Stimulated activated naive CD8-positive, alpha-beta T cell treated with anti-CD3 and anti-CD28 coated beads, Interleukin-15, amount 100 ng/mL, for 72 hours (primary cell): ENCODE measurements around the gene C2orf78.
A peak's percentile ranks its signal among the peaks of the same experiment; 100 is the strongest.
"Not testable (repeated sequence)": the region's sequence is repeated elsewhere in the genome, so short reads cannot be mapped to it uniquely, and the experiment has no call there.

Experiments
- ATAC-seq: fragments of 150-1000 bp; cut with Tn5 transposase; 2 replicates; pipeline ENCODE4 v1.10.0; 2021; ENCODE audit warnings: mild to moderate bottlenecking, moderate library complexity
- DNase-seq, 2 donors: peaks; one replicate each; pipeline ENCODE4 v3.0.0; 2021 to 2022
- H3K27ac Mint-ChIP-seq, 2 donors: one replicate each; pipeline ENCODE4 v1.8.0; 2022; ENCODE audit warnings: mild to moderate bottlenecking in 2 of 2, mixed read lengths in 2 of 2, moderate library complexity in 2 of 2
- H3K27me3 Mint-ChIP-seq: one replicate; pipeline ENCODE4 v1.8.0; 2022; ENCODE audit warnings: mixed read lengths
- H3K4me1 Mint-ChIP-seq: one replicate; pipeline ENCODE4 v1.8.0; 2022; ENCODE audit warnings: mild to moderate bottlenecking, mixed read lengths
- H3K4me3 Mint-ChIP-seq, 2 donors: one replicate each; pipeline ENCODE4 v1.8.0; 2022; ENCODE audit warnings: mild to moderate bottlenecking in 2 of 2, mixed read lengths in 2 of 2, moderate library complexity in 1 of 2
- H3K9me3 Mint-ChIP-seq, 2 donors: one replicate each; pipeline ENCODE4 v1.8.0; 2022; ENCODE audit warnings: mixed read lengths in 2 of 2

C2orf78 gene

DNA sequence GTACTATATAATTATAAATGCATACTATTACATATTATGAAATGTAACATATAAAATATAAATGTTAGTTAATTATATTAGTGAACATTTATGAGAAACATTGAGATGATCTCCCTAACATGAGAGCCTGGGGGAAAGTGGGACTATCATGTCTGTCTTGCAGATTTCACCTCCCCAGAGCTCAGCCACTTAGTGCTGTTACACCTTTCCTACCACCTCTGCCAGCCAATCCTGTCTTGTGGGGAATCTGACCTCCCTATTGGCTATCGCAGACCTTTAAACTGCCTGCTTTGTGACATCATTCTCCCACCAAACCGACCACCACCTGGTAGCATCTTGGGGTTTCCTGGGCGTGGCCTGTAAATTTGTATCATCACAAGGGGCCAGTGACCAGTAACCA lies at the start of gene C2orf78:
Gene C2orf78 (plus strand): TSS at position 301 of the 400 bp plus-strand sequence. CDS start 127 bp downstream, outside the sequence.
- H3K27me3 Mint-ChIP-seq, H3K4me1 Mint-ChIP-seq, H3K9me3 Mint-ChIP-seq, DNase-seq, ATAC-seq, H3K4me3 Mint-ChIP-seq, H3K27ac Mint-ChIP-seq: not testable (repeated sequence)

DNA sequence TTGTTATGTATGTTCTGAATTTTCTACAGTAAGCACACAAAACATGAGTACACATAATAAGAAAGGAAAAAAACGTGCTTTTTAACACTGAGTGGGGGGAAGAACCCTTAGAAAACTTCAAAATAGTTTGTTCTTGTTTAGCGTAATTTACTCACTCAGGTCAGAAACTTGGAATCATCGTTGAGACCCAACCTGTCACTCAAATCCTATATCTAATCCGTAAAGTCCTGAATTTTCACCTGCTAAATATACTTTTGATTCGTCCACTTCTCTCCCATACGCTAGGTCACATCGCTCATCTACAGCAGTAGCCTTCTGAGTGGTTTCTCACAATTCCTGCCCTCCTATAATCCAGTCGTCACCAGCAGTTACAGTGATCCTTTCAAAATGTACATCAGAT lies 47.6 kb upstream of the C2orf78 start:
- peak overlapping the region; percentile 89 to 92 for H3K27ac Mint-ChIP-seq
- H3K4me1 Mint-ChIP-seq, result peaks cover 18% of the 10 kb centered on the region
- H3K9me3 Mint-ChIP-seq, result peaks cover 5 to 9% of the 10 kb centered on the region in 2 donors
- H3K4me3 Mint-ChIP-seq, result peak overlapping the region; percentile 92
- no peaks in the 10 kb centered on the region for H3K27me3 Mint-ChIP-seq
- ATAC-seq (no peak), DNase-seq (no peak)

GRCh38 chr2:73736855-73737779 lies 46.9 kb upstream of the C2orf78 start, which contains the start of gene TPRKB:
Gene TPRKB, minus strand, starts transcription at chr2:73737345. Its CDS starts 2,776 bp downstream, at chr2:73734569.
- ATAC-seq, result peak; percentile 99
- H3K9me3 Mint-ChIP-seq, result peaks cover 9% of the 10 kb centered on the region in 2 donors
- H3K4me3 Mint-ChIP-seq, result peak within 1 kb of the TSS; percentile 92

GRCh38 chr2:73739101-73739500 lies 44.9 kb upstream of the C2orf78 start:
- DNase-seq (no peak), ATAC-seq (no peak)
- H3K4me3 Mint-ChIP-seq, result no peak overlapping the region
- no peak overlapping the region for H3K27ac Mint-ChIP-seq
- H3K27me3 Mint-ChIP-seq, result no peaks in the 10 kb centered on the region
- H3K4me1 Mint-ChIP-seq, result peaks cover 18% of the 10 kb centered on the region
- peaks cover 9% of the 10 kb centered on the region in 2 donors for H3K9me3 Mint-ChIP-seq

More at GRCh38 chr2:73736855-73737779, 46.9 kb upstream of the C2orf78 start, which contains the start of gene TPRKB:
- Mint-ChIP-seq H3K27me3 (no peaks in the 10 kb centered on the region), H3K4me1 (peaks cover 18% of the 10 kb centered on the region), H3K27ac (peak within 1 kb of the TSS; percentile 91 to 92)
- peak; percentile 95 to 98 for DNase-seq

DNA sequence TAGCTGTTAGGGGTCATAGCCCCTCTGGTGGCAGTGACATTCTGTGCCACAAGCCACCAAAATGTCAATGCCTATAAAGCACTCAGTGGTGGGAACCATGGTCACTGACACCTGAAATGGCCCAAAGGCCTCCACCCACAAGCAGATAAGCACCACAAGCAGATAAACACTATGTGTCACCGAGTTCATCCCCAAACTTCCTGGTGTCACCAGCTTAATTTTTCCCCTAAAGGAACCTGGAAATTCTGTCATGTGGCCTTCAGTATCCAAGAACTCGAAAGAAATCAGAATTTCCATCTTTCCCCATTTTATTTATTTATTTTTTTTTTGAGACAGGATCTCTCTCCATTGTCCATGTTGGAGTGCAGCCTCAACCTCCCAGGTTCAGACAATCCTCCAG lies 43.2 kb upstream of the C2orf78 start:
- Mint-ChIP-seq H3K9me3 (peaks cover 9% of the 10 kb centered on the region in 2 donors), H3K4me1 (peaks cover 18% of the 10 kb centered on the region), H3K27me3 (no peaks in the 10 kb centered on the region), H3K27ac (no peak overlapping the region), H3K4me3 (no peak overlapping the region)
- DNase-seq, result no peak
- no peak for ATAC-seq

- Mint-ChIP-seq H3K4me1 (no peaks in the 10 kb centered on the region), H3K9me3 (peaks cover 0 to 5% of the 10 kb centered on the region in 2 donors), H3K27ac (no peak overlapping the region), H3K27me3 (no peaks in the 10 kb centered on the region), H3K4me3 (no peak overlapping the region)
- DNase-seq (no peak), ATAC-seq (no peak)
Measured at GRCh38 chr2:73746015-73746876, 37.7 kb upstream of the C2orf78 start.

- H3K4me1 Mint-ChIP-seq, result no peaks in the 10 kb centered on the region
- ATAC-seq (no peak), DNase-seq (no peak)
- no peaks in the 10 kb centered on the region for H3K9me3 Mint-ChIP-seq
- H3K27ac Mint-ChIP-seq, result peak overlapping the region in 1 of 2 donors; percentile 27
- H3K4me3 Mint-ChIP-seq, result no peak overlapping the region
- no peaks in the 10 kb centered on the region for H3K27me3 Mint-ChIP-seq
Measured at GRCh38 chr2:73746877-73747208, 37.1 kb upstream of the C2orf78 start.

DNA sequence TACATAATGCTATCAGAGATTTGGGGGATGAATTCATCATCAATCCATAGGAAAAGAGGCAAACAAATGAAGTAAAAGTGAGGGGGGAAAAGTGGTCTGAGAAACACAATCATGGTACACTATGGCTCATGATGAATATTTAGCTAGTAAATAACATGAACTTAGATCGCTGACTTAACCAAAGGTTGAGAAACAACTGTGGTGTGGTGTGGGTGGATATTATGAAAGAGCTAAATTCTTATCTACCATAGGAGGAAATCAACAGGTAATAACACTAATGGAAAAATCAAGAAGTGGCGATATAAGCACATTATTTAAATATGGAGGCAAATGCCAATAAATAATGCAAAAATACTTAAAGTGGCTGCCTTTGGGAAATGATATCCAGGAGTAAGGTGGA lies 34.7 kb upstream of the C2orf78 start:
- Mint-ChIP-seq H3K27me3 (no peaks in the 10 kb centered on the region), H3K9me3 (no peaks in the 10 kb centered on the region), H3K27ac (no peak overlapping the region), H3K4me3 (no peak overlapping the region), H3K4me1 (peaks cover under 1% of the 10 kb centered on the region)
- ATAC-seq, result no peak
- no peak for DNase-seq

- H3K9me3 Mint-ChIP-seq, ATAC-seq, DNase-seq, H3K27me3 Mint-ChIP-seq, H3K4me3 Mint-ChIP-seq, H3K4me1 Mint-ChIP-seq: not testable (repeated sequence)
- peak overlapping the region in 1 of 2 donors; percentile 31 for H3K27ac Mint-ChIP-seq
Measured at GRCh38 chr2:73754332-73754731, 29.7 kb upstream of the C2orf78 start.

- no peak for ATAC-seq
- Mint-ChIP-seq H3K27ac (no peak overlapping the region), H3K4me1 (peaks cover 5% of the 10 kb centered on the region), H3K27me3 (no peaks in the 10 kb centered on the region), H3K4me3 (no peak overlapping the region), H3K9me3 (no peaks in the 10 kb centered on the region)
- DNase-seq, result no peak
Measured at GRCh38 chr2:73759285-73759764, 24.7 kb upstream of the C2orf78 start.

DNA sequence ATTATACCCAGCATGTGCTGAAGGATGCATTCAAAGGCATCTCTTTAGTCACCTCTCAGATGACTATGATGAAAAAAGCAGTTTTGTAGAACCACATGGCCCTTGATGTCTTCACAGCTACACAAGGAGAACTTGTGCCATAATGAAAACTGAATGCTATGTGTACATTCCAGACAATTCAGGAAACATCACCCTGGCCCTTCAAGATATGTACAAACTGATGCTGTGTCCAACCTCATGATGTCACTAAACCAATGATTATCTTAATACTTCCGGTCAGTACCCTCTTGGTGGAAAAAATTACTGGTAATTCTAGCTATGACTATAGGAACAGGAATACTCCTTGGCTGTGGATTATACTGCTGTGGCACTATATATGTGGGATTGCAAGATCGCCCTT lies 24.1 kb upstream of the C2orf78 start:
- ATAC-seq (no peak), DNase-seq (no peak)
- Mint-ChIP-seq H3K27ac (no peak overlapping the region), H3K4me3 (no peak overlapping the region), H3K4me1 (no peaks in the 10 kb centered on the region), H3K27me3 (no peaks in the 10 kb centered on the region), H3K9me3 (no peaks in the 10 kb centered on the region)

GRCh38 chr2:73762571-73762970 lies 21.4 kb upstream of the C2orf78 start:
- Mint-ChIP-seq H3K27me3 (no peaks in the 10 kb centered on the region), H3K4me1 (no peaks in the 10 kb centered on the region), H3K27ac (no peak overlapping the region), H3K4me3 (no peak overlapping the region), H3K9me3 (no peaks in the 10 kb centered on the region)
- no peak for ATAC-seq
- no peak for DNase-seq

GRCh38 chr2:73764945-73765344 lies 19.0 kb upstream of the C2orf78 start:
- peaks cover 8% of the 10 kb centered on the region for H3K4me1 Mint-ChIP-seq
- H3K9me3 Mint-ChIP-seq, result no peaks in the 10 kb centered on the region
- no peak overlapping the region for H3K4me3 Mint-ChIP-seq
- H3K27ac Mint-ChIP-seq, result no peak overlapping the region
- DNase-seq (no peak), ATAC-seq (no peak)
- no peaks in the 10 kb centered on the region for H3K27me3 Mint-ChIP-seq

DNA sequence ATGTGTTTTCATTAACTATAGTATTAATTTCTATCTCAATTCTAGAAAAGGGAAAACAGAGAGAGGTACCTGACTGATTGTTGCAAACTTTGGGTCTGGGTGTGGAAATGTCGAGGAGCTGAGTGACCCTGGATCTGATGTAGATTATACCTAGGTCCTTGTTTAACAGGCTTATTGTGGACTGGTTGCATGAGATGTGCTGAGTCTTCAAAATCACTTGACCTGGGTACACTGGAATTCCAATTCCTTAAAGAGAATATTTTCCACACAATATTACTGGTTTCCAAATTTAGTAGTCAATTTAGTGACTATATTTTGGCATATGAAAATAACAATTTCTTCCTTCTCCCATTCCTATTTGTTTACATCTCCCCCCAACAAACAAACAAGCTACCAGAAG lies 17.6 kb upstream of the C2orf78 start:
- no peaks in the 10 kb centered on the region for H3K9me3 Mint-ChIP-seq
- H3K4me3 Mint-ChIP-seq, result no peak overlapping the region
- no peak for DNase-seq
- H3K27me3 Mint-ChIP-seq, result no peaks in the 10 kb centered on the region
- peak overlapping the region in 1 of 2 donors; percentile 41 for H3K27ac Mint-ChIP-seq
- ATAC-seq, result no peak
- peaks cover 14% of the 10 kb centered on the region for H3K4me1 Mint-ChIP-seq

- Mint-ChIP-seq H3K27ac (peak overlapping the region in 1 of 2 donors; percentile 41), H3K4me3 (no peak overlapping the region), H3K27me3 (no peaks in the 10 kb centered on the region), H3K4me1 (peaks cover 14% of the 10 kb centered on the region), H3K9me3 (no peaks in the 10 kb centered on the region)
- no peak for ATAC-seq
- DNase-seq, result no peak
Measured at GRCh38 chr2:73766994-73767393, 17.0 kb upstream of the C2orf78 start.
